ENCODE results near the gene WHAMM. TPM values are rescaled to one million over a fixed set of nuclear protein-coding genes. Genes with fewer than 3 reads are reported as not detected.

WHAMM gene
- total and polyA plus RNA-seq, 2 donors (not counting 3 experiments of a cell fraction or from before 2014, with no cell fraction given): 4.1 to 9.4 TPM

DNA sequence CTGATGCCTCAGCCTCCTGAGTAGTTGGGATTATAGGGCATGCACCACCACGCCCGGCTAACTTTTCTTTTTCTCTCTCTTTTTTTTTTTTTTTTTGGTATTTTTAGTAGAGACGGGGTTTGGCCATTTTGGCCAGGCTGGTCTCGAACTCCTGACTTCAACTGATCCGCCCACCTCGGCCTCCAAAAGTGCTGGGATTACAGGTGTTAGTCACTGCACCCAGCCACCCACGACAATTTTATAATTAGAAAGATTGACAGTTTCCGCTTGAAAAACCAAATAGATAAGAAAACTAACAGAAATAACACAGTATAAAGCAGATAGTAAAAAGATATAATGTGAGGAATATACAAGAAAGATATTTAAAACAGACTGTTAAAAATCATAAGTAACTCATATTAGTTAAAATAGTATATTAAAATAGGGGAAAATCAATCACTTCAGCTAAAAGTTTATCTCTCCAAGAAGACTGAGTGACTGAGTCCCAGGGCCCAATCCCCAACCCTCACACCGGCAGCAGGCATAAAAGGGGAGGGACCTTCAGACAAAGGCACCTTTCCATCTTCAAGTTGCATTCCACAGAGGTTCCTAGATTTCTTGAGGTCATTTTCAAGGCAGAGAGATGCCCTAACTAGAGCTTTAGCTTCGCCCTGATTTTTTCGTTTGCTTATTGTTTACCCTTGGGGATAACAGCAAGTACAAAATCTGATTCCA lies 1.4 kb upstream of the WHAMM start:
- Histone ChIP-seq H3K4me1 (ENCODE audit: control insufficient read depth, extremely low read depth, insufficient read depth, low read length) (no peaks in the 10 kb centered on the region), H3K4me3 (replicated peaks in 1 of 3; ENCODE audit: insufficient read depth in 1 of 3, low read depth in 1 of 3, low read length in 3 of 3) (no peak overlapping the region), H3K27me3 (ENCODE audit: control insufficient read depth in 2 of 2, insufficient read depth in 2 of 2, low read length in 2 of 2) (peaks cover 0 to 9% of the 10 kb centered on the region in 2 experiments), H3K36me3 (ENCODE audit: control insufficient read depth in 2 of 2, extremely low read depth in 1 of 2, insufficient read depth in 2 of 2, low read length in 2 of 2) (no peaks in the 10 kb centered on the region), H4K20me1 (replicated peaks; ENCODE audit: control insufficient read depth, extremely low read depth, insufficient read depth, low read length) (no peaks in the 10 kb centered on the region), H3K4me2 (ENCODE audit: insufficient read depth, low read length) (no peak overlapping the region), H3K79me2 (ENCODE audit: control insufficient read depth, insufficient read depth, low read length) (peaks cover 29% of the 10 kb centered on the region), H3K9me3 (replicated peaks; ENCODE audit: control insufficient read depth, insufficient read depth, low read length) (no peaks in the 10 kb centered on the region), H3K9me1 (replicated peaks; ENCODE audit: control insufficient read depth, extremely low read depth, insufficient read depth, low read length) (no peaks in the 10 kb centered on the region), H2AFZ (ENCODE audit: low read depth, low read length) (no peak overlapping the region), H3K27ac (ENCODE audit: insufficient read depth, low read depth, low read length) (no peak overlapping the region), H3K9ac (replicated peaks; ENCODE audit: extremely low read depth, insufficient read depth, low read length) (no peak overlapping the region)
- FAIRE-seq: no peak
- ChIA-PET CTCF (no interaction called here), POLR2A (no interaction called here)
- intact Hi-C loops (cut with micrococcal nuclease) (no loop called here), dilution Hi-C loops (cut with MboI; ENCODE audit: extremely low pct_ligation_motif_present, low sequenced_read_pairs) (no loop called here)
- no TSS peak for BruUV-seq (replicated peaks)
- TF ChIP-seq POLR2AphosphoS5 (IDR thresholded peaks at IDR 0.05; ENCODE audit: insufficient read depth, low read depth, low read length) (no peak), JUN (IDR thresholded peaks at IDR 0.05; ENCODE audit: borderline replicate concordance, insufficient read depth, insufficient read length, low read depth) (no peak), GATA2 (IDR thresholded peaks at IDR 0.05; ENCODE audit: insufficient read depth, insufficient read length, low read depth, low read length) (no peak), POLR2A (IDR thresholded peaks at IDR 0.05; ENCODE audit: low read depth, low read length) (no peak), EZH2 (IDR thresholded peaks at IDR 0.05; ENCODE audit: borderline replicate concordance, low read depth, low read length, severe bottlenecking) (no peak), FOS (IDR thresholded peaks at IDR 0.05; ENCODE audit: borderline replicate concordance, insufficient read depth, low read length) (no peak), MYC (IDR thresholded peaks at IDR 0.05; ENCODE audit: low read depth, low read length) (no peak)
- TF ChIP-seq, protein P1, sequence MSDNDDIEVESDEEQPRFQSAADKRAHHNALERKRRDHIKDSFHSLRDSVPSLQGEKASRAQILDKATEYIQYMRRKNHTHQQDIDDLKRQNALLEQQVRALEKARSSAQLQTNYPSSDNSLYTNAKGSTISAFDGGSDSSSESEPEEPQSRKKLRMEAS (IDR thresholded peaks at IDR 0.05; ENCODE audit: insufficient read depth, insufficient read length): no peak
- TF ChIP-seq, protein P2, sequence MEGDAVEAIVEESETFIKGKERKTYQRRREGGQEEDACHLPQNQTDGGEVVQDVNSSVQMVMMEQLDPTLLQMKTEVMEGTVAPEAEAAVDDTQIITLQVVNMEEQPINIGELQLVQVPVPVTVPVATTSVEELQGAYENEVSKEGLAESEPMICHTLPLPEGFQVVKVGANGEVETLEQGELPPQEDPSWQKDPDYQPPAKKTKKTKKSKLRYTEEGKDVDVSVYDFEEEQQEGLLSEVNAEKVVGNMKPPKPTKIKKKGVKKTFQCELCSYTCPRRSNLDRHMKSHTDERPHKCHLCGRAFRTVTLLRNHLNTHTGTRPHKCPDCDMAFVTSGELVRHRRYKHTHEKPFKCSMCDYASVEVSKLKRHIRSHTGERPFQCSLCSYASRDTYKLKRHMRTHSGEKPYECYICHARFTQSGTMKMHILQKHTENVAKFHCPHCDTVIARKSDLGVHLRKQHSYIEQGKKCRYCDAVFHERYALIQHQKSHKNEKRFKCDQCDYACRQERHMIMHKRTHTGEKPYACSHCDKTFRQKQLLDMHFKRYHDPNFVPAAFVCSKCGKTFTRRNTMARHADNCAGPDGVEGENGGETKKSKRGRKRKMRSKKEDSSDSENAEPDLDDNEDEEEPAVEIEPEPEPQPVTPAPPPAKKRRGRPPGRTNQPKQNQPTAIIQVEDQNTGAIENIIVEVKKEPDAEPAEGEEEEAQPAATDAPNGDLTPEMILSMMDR (IDR thresholded peaks at IDR 0.05; ENCODE audit: extremely low read depth in 1 of 2, insufficient read depth in 1 of 2, low read depth in 1 of 2, low read length in 2 of 2): no peak
- DNase-seq (ENCODE audit: low read depth, low spot score): no peak
